GM21360 (cell line): Measurements from ENCODE around the gene RICTOR.
A peak's percentile ranks its signal among the peaks of the same experiment; 100 is the strongest.
"Not testable (repeated sequence)": the region's sequence is repeated elsewhere in the genome, so short reads cannot be mapped to it uniquely, and the experiment has no call there.

ENCODE experiments used
- ATAC-seq: cut with Tn5 transposase; IDR thresholded peaks from one replicate; pipeline ENCODE4 v1.9.1; 2021; ENCODE audit warnings: mild to moderate bottlenecking, moderate library complexity; ENCODE audit not compliant: unreplicated experiment

The RICTOR gene

DNA sequence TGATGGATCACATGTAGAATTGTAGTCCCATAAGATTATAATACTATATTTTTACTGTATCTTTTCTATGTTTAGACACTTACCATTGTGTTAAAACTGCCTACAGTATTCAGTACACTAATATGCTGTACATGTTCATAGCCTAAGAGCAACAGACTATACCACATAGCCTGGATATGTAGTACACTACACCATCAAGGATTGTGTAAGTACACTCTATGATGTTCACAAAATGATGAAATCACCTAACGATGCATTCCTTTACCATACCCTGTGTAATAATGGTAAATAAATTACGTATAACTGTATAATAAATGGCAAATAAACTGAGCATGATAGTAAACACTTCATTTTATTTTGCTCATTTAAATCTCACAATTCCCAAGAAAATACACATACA is 60.3 kb downstream of the RICTOR start:
- ATAC-seq, result no peak

DNA sequence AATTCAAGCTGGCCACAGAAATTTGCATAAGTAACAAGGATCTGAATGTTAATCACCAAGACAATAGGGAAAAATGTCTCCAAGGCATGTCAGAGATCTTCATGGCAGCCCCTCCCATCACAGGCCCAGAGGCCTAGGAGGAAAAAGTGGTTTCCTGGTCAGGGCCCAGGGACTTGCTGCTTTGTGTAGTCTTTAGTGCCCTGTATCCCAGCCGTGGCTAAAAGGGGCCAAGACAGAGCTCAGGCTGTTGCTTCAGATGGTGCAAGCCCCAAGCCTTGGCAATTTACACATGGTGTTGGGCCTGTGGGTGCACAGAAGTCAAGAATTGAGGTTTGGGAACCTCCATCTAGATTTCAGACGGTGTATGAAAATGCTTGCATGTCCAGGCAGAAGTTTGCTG is 63.2 kb downstream of the RICTOR start:
- not testable (repeated sequence) for ATAC-seq

DNA sequence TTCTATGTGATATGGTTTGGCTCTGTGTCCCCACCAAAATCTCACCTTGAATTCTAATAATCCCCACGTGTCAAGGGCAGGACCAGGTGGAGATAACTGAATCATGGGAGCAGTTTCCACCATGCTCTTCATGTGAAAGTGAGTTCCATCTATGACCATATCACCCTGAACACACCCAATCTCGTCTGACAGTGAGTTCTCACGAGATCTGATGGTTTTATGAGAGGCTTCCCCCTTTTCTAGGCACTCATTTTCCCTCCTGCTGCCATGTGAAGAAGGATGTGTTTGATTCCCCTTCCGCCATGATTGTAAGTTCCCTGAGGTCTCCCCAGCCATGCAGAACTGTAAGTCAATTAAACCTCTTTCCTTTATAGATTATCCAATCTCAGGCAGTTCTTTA is 64.2 kb downstream of the RICTOR start:
- no peak for ATAC-seq

DNA sequence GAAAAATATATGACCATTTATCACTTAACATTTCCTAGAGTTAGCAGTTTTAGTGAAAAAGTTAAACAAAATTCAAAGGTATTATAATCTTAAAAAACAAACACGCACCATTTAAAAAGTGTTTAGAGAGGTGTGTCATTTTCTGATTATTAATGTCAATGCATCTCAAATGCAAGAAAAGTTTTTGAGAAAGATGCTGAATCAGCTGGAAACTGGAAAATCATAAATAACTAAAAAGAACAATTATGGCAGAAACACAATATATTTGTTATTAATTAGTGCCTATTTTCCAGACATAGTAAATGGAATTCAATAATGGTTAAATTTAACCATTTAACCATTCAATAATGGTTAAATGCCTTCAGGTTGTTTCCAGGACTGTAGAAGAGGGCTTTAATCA is 64.9 kb downstream of the RICTOR start:
- no peak for ATAC-seq

DNA sequence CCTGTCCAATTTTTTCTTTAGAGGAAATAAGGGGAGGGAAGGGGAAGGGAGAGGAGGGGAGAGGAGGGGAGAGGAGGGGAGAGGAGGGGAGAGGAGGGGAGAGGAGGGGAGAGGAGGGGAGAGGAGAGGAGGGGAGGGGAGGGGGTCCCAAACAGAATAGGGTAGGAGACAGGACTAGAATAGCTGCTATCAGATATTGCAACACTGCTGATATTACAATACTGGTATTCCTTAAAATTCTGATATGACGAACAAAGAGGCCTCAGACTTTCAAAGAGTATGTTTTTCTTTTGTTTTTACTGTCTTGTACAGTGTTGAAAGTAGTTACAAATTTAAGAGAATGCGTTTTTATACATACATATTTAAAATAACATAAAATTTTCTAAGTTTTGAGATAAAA is 67.5 kb downstream of the RICTOR start:
- ATAC-seq, result no peak

DNA sequence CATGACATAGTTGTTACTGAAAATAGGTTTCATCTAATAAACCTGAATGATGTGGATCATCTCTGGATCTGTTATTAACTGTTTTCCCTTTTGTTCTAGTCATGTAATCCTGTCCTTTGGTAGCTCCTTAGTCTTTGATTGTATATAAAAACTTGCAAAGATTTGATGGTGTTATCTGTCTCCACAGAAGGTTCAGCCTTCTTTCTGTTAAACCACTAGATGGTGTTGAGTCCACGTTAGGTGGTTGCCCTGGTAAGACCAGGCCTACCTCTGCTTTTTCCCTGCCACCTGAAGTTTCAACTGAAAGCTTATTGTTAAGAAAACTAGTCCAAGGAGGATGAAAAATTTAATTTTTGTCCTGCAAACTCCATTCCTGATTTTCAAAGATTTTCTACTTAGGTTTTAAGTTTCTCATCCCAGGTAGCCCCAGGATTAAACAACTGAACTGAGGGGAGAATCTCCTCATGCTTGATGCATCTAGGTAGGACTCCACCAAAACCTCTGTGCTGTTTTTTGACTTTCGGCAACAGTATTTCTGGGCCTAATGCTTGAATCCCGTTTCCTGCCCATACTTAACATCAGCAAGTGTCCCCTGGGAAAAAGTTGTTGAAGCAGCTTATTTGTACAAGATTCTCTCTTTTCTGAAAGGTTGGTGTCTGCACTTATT is 68.5 kb downstream of the RICTOR start:
- no peak for ATAC-seq

DNA sequence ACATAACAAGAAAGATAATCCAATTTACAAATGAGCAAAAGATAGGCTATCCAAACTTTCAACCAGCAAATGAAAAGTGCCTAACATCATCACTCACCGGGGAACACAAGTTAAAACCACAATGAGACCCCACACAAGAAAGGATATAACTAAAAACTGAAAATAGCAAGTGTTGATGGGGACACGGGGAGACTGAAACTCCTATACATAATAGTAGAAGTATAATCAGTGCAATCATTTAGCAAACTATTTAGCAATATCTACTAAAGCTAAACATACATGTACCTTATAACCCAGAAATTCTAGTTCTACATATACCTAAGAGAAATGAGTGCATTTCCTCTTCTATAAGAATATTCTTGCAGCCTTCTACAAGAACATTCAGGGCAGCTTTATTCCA is 72.5 kb downstream of the RICTOR start:
- no peak for ATAC-seq

DNA sequence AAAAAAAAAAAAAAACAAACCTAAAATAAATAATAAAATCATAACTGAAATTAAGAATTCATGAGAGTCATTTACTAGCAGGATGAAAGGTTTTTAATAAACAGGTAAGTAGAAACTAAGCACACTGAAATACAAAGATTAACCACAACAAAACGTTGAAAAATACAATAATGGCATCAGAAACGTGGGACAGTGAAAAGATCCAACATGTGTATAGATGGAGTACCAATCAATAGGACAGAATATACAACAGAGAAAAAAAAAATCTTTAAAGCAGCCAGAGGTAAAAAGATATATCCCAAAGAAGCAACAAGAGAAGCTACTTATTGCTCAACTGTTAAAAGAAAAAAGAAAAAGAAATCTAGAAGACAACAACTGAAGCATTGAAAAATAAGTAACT is 75.2 kb downstream of the RICTOR start:
- no peak for ATAC-seq

DNA sequence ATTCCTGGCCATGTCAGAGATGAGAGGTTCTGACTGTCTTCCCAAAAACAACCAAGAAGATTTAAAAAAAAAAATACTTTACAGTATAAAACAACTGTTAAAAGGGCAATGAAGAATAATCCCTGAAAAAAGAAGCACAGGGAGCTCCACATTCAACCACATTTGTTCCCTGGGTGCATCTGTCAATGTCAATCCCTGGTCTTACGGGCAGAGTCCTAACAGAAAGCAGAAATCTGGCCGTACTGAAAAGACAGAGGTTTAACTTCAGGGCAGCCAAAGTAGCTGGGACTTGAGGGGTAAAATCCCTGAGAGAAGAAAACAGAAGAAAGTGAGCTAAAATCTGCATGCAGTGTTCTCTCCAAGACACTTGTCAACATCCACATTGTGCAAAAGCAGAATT is 76.6 kb downstream of the RICTOR start:
- no peak for ATAC-seq

DNA sequence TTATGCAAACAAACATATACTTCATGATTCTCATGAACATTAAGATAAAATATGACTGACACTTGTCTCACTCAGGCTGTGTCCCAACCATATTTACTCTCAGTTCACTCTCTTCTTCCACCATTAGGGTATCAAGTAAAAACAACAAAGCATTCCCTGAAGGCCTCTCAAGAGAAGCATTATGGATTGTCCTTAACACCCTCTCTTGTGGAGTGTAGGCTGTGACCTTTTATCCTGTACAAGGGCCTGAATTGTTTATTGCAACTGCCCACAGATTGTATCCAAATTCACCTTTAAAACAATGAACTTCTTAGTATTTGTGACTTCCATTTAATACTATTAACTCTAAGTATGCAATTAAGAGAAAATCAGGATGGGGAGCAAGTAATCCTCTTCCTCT is 78.1 kb downstream of the RICTOR start:
- ATAC-seq, result no peak

DNA sequence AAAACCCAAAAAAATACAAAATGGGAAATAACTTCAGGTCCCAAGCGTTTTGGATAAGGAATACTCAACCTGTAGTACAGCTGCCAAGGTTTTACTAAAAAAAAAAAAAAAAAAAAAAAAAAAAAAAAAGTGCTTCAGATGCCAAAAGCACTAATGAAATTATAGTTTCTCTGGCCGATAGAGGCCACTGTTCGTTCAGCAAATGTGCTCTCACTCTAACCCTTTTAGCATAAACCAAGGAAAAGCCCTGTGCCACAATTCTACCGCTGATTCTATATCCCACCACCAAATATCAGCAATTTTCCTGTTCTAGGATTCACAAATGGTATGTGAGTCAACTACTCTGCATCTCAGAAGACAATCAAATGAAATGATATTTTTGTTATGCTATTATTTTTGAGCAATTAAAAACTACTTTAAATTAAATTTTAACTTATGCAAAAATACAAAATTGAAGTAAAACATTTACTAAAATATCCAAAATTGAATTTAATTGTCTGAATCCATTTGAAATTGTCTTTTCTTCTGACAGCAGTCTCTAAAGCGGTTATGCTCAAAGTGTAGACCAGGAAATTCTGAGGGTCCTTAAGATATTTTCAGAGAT is 79.8 kb downstream of the RICTOR start:
- ATAC-seq, result peak; percentile 49

DNA sequence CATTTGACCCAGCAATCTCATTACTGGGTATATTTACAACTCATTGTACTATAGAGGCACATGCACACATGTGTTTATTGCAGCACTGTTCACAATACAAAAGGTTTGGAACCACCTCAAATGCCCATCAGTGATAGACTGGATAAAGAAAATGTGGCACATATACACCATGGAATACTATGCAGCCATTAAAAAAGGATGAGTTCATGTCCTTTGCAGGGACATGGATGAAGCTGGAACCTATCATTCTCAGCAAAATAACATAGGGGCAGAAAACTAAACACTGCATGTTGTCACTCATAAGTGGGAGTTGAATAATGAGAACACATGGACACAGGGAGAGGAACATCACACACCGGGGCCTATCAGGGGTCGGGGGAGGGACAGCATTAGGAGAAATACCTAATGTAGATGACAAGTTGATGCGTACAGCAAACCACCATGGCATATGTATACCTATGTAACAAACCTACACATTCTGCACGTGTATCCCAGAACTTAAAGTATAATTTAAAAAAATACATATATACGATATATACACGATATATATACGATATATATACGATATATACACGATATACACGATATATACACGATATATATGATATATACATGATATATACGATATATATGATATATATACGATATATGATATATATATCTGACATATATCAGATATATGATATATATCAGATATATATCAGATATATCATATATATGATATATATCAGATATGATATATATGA is 84.1 kb downstream of the RICTOR start:
- not testable (repeated sequence) for ATAC-seq

DNA sequence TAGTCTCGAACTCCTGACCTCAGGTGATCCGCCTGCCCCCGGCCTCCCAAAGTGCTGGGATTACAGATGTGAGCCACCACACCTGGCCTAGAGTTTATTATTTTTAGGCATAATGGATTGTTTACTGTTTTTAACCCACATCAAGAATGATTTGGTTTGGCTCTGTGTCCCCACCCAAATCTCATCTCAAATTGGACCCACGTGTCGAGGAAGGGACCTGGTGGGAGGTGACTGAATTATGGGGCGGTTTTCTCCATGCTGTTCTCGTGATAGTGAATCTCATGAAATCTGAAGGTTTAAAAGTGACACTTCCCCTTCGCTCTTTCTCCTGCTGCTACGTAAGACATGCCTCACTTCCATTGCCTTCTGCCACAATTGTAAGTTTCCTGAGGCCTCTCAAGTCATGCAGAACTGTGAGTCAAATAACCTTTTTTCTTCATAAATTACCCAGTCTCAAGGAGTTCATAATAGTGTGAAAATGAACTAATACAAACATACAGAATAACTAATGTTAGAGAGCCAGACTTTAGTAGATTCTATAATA is 88.2 kb downstream of the RICTOR start:
- no peak for ATAC-seq

DNA sequence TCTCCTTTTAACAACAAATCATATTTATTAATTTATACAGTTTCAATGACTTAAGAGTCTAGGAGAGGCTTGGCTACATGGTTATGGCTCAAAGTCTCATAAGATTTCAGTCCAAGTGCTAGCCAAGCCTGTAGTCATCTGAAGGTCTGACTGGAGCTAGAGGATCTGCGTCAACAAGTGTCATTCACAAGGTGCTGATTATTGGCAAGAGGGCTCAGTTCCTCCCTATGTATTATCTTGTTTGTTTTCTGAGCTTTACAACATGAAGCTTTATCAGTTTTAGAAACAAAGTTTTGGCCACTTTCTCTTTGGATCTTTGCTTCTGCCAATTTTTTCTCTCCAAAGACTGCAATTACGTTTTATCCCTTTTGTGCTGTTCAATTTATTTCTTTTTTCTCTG is 94.7 kb downstream of the RICTOR start:
- ATAC-seq, result no peak

DNA sequence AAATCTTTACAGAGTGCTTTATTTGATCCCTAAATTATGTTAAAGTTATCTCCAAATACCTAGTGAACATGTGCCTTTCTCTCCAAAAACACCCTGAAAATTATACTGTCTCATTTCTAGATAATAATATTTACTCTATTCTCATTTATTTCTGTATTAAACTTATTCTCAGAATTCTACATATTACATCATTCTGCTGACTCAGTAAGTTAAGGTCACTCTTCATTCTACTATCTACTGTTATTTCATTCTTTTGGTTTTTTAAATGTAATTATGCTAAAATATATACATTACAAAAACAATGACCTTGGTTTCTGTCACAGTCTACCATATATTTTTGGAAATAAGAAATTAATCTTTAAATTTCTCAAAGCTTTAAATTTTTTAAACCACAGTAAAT is 96.2 kb downstream of the RICTOR start:
- ATAC-seq, result no peak

DNA sequence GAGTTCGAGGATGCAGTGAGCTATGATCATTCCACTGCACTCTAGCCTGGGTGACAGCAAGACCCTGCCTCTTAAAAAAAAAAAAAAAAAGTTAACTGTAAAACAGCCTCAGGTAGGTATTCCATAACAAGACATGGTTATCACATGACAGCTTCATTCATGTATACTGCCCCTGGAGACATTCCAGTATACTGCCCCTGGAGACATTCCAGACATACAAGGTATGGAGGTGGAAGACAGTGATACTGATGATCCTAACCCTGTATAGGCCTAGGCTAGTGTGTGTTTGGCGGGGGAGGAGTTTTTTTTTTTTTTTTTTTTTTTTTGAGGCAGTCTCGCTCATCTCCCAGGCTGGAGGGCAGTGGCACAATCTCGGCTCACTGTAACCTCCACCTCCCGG is 105.5 kb downstream of the RICTOR start:
- no peak for ATAC-seq

DNA sequence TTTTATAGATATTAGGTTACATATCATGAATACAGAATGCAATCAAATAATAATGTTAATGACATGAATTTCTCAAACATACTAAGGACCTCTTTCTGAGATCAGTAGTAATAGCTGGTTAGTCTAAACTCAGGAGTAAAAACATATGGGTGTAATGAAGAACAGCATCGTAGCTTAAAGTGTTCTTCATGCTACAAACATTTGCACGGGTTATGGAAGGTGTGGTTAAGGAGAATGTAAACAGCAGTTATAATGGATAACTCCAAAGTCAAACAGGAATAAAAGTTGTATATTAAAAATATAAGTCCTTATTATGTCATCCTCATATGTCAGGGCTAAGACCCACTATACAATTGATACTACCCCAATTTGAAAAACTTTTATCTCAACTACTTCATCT is 112.5 kb downstream of the RICTOR start:
- no peak for ATAC-seq

DNA sequence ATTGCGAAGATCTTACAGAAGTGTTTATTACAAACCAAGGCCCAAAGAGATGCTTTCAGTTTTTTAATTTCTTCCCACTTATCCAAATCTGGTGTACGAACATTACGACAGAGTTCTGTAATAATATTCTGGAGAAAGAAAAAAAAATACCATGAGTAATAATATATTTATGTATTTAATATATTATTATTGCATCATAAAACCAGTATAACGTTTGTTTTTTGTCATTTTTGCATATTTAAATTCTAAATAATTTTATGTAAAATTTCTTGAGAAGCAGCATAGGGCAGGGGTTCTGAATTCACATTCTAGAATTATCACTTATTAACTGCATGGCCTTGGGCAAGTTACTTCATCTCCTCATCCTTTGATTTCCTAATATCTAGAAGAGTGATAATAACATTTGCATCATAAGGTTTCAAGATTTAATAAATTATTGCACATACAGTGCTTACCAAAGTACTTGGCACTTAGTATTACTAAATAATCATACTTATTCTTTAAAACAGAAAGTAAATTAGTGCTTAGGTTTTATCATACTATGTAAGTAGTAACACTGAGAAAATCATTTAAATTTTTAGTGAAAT is 120.7 kb downstream of the RICTOR start:
- ATAC-seq, result no peak

DNA sequence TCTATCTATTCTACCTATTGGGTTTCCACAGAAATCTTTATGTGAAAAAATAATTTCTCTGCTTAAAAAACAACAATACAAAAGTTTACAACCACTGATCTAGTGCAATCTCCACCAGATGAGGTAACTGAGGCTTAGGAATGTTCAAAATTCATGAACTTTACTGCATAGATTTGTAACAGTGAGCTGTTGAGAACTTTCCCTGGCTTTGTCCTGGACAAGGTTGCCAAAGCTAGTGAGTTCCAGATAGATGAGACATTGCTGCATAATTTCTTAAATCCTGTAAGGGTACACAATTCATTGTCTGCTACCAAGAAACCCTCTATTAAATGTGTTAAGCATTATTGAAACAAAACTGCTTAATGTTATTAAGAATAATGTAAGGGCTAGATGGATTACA is 125.7 kb downstream of the RICTOR start:
- ATAC-seq, result no peak

DNA sequence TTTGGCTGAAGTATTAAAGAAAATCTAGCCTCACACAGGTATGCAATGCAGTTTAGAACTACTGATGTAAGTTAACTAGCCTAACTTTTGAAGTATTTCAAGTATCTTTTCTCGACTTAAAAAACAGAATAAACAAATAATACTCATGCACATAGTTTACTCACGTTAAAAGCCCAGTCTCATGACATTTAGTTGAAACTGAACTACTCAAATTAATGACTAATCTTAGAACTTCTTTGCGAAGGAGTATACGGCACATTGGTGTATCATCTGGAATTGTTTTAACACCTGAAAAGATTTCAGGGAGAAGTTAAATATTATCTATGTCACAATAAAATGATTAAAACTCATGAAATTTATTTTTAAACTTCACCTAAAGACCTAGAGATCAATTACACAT is 129.9 kb downstream of the RICTOR start:
- no peak for ATAC-seq

DNA sequence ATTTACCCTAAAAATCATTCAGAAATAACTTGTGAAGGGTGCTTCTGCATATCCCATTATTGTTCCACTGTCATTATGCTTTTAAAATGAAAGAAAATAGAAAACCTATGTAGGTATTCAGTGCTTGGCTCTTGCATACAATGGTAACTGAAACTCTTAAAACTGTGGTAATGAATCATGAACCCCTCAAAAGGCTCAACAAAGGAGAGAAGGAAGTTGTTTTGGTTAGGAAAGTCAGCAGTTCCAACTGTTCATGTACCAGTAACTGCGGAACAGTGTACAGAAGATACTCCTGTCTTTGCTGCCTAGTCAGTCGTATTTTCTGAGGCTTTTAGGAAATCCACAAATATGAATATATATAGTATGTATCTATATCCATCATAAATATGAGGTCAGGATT is 132.3 kb downstream of the RICTOR start:
- no peak for ATAC-seq
